Activated T-cell treated with anti-CD3 and anti-CD28 coated beads, Interleukin-2, amount 50 U/mL, for 48 hours (primary cell): ENCODE data around the gene G6PD.
"Not testable (repeated sequence)": the region's sequence is repeated elsewhere in the genome, so short reads cannot be mapped to it uniquely, and the experiment has no call there.

Experiments used
- DNase-seq, 2 experiments: peaks; one replicate each; pipeline ENCODE4 v3.0.0-alpha.2; 2020

G6PD gene

GRCh38 chrX:154513716-154514115 is 32.9 kb downstream of the G6PD start:
- no peak for DNase-seq

GRCh38 chrX:154512879-154513553 is 33.6 kb downstream of the G6PD start:
- no peak for DNase-seq

GRCh38 chrX:154511761-154512160 is 34.9 kb downstream of the G6PD start:
- no peak for DNase-seq

GRCh38 chrX:154509455-154509854 is 37.2 kb downstream of the G6PD start:
- DNase-seq = no peak

- no peak for DNase-seq
These were observed 38.3 kb downstream of the G6PD start for GRCh38 chrX:154508384-154508745.

GRCh38 chrX:154507673-154508383 is 38.8 kb downstream of the G6PD start:
- DNase-seq = no peak

- no peak for DNase-seq
These were observed 39.9 kb downstream of the G6PD start for GRCh38 chrX:154506483-154507332.

GRCh38 chrX:154505734-154506133 is 40.9 kb downstream of the G6PD start:
- DNase-seq = no peak

- no peak for DNase-seq
These were observed 43.7 kb downstream of the G6PD start for GRCh38 chrX:154502989-154503388.

- no peak for DNase-seq
These were observed 44.5 kb downstream of the G6PD start for GRCh38 chrX:154502098-154502497.

GRCh38 chrX:154501423-154501822 is 45.2 kb downstream of the G6PD start:
- DNase-seq = not testable (repeated sequence)

- not testable (repeated sequence) for DNase-seq
These were observed 50.0 kb downstream of the G6PD start for GRCh38 chrX:154496591-154497137.

GRCh38 chrX:154495472-154495922 is 51.1 kb downstream of the G6PD start:
- no peak for DNase-seq

GRCh38 chrX:154494715-154495114 is 51.9 kb downstream of the G6PD start:
- no peak for DNase-seq

GRCh38 chrX:154490414-154491083 is 56.1 kb downstream of the G6PD start, which contains the start of gene SLC10A3:
SLC10A3 (minus strand) TSS chrX:154490629; CDS start chrX:154488940, 1,689 bp downstream.
- DNase-seq = peak; percentile 88 to 92

- peak in 1 of 2 experiments; percentile 54 for DNase-seq
These were observed 56.6 kb downstream of the G6PD start for GRCh38 chrX:154490021-154490413.

- no peak for DNase-seq
These were observed 57.5 kb downstream of the G6PD start for GRCh38 chrX:154489182-154489581.

- DNase-seq = no peak
These were observed 58.1 kb downstream of the G6PD start for GRCh38 chrX:154488336-154489075.

- no peak for DNase-seq
These were observed 58.9 kb downstream of the G6PD start for GRCh38 chrX:154487518-154488290.

- peak; percentile 65 to 75 for DNase-seq
These were observed 60.0 kb downstream of the G6PD start, which contains the start of gene UBL4A for GRCh38 chrX:154486396-154487207. UBL4A (minus strand) TSS chrX:154486615; CDS start chrX:154486584, 31 bp downstream.
